Ammon's horn (tissue), 1 donor: ENCODE results near the gene WHAMM.
A peak's percentile ranks its signal among the peaks of the same experiment; 100 is the strongest.
"Not testable (repeated sequence)": the region's sequence is repeated elsewhere in the genome, so short reads cannot be mapped to it uniquely, and the experiment has no call there.

Experiments
- DNase-seq: peaks from one replicate; pipeline ENCODE4 v3.0.0-alpha.2; 2016; ENCODE audit warnings: low spot score

WHAMM gene

GRCh38 chr15:82809308-82810060, at the start of gene WHAMM:
TSS of gene WHAMM (plus strand) at chr15:82809628. CDS start at chr15:82809727, 99 bp downstream.
- peak; percentile 99 for DNase-seq

GRCh38 chr15:82763361-82764116, 45.9 kb upstream of the WHAMM start:
- no peak for DNase-seq

GRCh38 chr15:82764117-82764490, 45.3 kb upstream of the WHAMM start:
- DNase-seq: no peak

- DNase-seq: no peak
Measured at GRCh38 chr15:82764740-82765139, 44.7 kb upstream of the WHAMM start.

- not testable (repeated sequence) for DNase-seq
Measured at GRCh38 chr15:82766201-82766600, 43.2 kb upstream of the WHAMM start.

- DNase-seq: no peak
Measured at GRCh38 chr15:82767163-82767829, 42.1 kb upstream of the WHAMM start.

GRCh38 chr15:82768414-82769054, 40.9 kb upstream of the WHAMM start:
- no peak for DNase-seq

- DNase-seq: no peak
Measured at GRCh38 chr15:82771789-82772607, 37.4 kb upstream of the WHAMM start.

GRCh38 chr15:82774496-82774895, 34.9 kb upstream of the WHAMM start:
- no peak for DNase-seq

- no peak for DNase-seq
Measured at GRCh38 chr15:82778755-82779154, 30.7 kb upstream of the WHAMM start.

GRCh38 chr15:82781349-82781748, 28.1 kb upstream of the WHAMM start:
- no peak for DNase-seq

- no peak for DNase-seq
Measured at GRCh38 chr15:82788496-82788895, 20.9 kb upstream of the WHAMM start.

GRCh38 chr15:82789491-82789890, 19.9 kb upstream of the WHAMM start:
- no peak for DNase-seq

GRCh38 chr15:82790321-82790720, 19.1 kb upstream of the WHAMM start:
- DNase-seq: no peak

- no peak for DNase-seq
Measured at GRCh38 chr15:82792068-82792467, 17.4 kb upstream of the WHAMM start.

GRCh38 chr15:82793737-82794136, 15.7 kb upstream of the WHAMM start:
- DNase-seq: no peak

- DNase-seq: no peak
Measured at GRCh38 chr15:82798104-82798503, 11.3 kb upstream of the WHAMM start.

- DNase-seq: no peak
Measured at GRCh38 chr15:82798531-82799166, 10.8 kb upstream of the WHAMM start.

GRCh38 chr15:82799183-82799841, 10.1 kb upstream of the WHAMM start:
- DNase-seq: no peak

GRCh38 chr15:82802497-82802896, 6.9 kb upstream of the WHAMM start:
- DNase-seq: no peak
